COR-L47 (cell line): ENCODE measurements around the gene ARHGAP40.
A peak's percentile ranks its signal among the peaks of the same experiment; 100 is the strongest.

Experiments
- DNase-seq: peaks from one replicate; lab custom pipeline; 2025; lab: John Stamatoyannopoulos, UW

ARHGAP40 gene

GRCh38 chr20:38650010-38650409 is 48.4 kb downstream of the ARHGAP40 start:
- no peak for DNase-seq

DNA sequence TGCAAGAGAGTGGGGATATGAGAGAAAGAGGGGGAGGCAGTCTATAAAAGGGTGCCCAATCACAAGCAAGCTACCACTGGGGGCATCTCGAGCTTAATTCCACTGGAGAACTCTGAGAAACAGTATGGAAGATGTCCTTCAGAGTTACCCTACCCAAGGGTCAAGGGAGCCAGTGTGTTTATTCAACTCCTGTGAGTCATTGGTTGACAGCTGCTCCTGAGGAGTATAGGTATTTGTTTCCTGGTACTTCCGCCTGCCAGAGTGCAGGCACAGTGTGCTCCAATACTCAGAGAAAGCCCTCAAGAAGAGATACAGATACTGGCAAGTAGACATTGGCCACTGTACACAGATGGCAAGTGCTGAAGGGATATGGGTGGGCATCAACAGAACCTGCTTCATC is 49.5 kb downstream of the ARHGAP40 start:
- DNase-seq, result no peak

- DNase-seq, result no peak
Measured at GRCh38 chr20:38651562-38651961, 50.0 kb downstream of the ARHGAP40 start.

GRCh38 chr20:38652995-38653394 is 51.4 kb downstream of the ARHGAP40 start:
- no peak for DNase-seq

- no peak for DNase-seq
Measured at GRCh38 chr20:38657390-38657789, 55.8 kb downstream of the ARHGAP40 start.

GRCh38 chr20:38658879-38659596 is 57.4 kb downstream of the ARHGAP40 start:
- DNase-seq, result peak; percentile 80

DNA sequence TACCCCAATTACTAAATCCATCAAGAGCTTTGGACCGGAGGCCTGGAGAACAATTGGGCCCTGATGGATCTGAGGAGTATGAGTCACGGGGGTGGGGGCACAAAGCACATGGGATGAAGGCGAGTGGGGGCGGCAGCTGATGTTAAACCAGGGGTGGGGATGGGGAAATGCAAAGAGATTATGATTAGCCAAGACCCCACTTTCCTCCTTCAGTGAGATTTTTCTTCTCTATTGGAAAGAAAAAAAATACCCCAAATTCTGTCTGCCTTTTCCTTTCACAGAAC is 57.9 kb downstream of the ARHGAP40 start:
- no peak for DNase-seq

GRCh38 chr20:38660429-38660828 is 58.8 kb downstream of the ARHGAP40 start:
- no peak for DNase-seq

GRCh38 chr20:38663660-38664059 is 62.1 kb downstream of the ARHGAP40 start:
- DNase-seq, result no peak

GRCh38 chr20:38664284-38664683 is 62.7 kb downstream of the ARHGAP40 start:
- DNase-seq, result no peak

DNA sequence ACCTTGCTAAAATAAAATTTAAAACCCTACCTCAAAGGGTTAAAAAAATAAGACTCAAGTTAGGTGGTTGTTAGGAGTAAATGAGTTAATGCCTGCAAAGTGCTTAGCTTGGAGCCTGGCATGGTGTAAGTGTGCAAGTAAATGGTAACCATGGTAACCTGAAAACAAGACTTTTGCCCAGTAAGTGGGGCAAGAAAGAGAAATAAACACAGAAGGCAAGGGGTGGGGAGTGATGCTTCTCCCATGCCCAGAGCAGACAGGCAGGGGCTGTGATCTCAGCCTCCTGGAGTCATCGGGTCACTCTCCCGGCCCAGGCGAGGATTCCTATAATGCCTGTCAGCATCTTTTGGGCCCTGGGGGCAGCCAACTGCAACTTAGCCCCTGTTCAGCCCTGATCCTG is 63.5 kb downstream of the ARHGAP40 start:
- no peak for DNase-seq

DNA sequence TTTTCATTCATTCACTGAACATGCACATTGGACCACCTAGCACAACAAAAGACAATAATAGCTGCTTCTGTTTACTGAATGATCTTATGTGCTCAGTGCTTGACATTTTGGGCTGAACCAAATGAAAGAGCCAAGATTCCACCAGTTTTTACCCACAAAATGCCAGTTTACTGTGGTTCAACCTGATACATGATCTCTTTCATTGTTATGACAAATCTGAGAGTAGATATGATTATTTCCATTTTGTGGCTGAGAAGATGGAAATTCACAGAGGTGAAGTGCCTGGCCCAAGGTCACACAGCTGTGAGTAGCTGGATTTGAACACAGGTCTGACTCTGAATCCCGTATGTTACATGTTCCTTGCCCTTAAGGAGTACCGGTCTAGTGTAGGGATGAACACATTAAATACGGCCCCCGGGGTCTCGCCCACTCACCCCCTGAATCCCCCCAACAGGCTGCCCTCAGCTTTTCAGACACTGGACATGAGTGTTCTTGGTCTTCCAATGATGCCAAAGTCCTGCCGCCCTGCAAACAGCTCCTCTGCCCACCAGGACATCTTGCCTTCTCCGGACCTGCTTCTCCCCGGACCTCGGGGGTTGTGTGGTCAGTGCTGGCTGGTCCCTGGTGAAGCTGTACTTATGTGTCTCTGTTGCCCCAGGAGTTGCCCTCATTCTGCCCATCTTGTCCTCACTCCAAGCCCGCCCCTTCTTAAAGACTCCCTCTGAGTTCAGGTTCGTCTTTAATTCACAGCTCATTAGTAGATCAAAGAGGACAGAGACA is 64.1 kb downstream of the ARHGAP40 start:
- no peak for DNase-seq

GRCh38 chr20:38667417-38667956 is 65.9 kb downstream of the ARHGAP40 start:
- no peak for DNase-seq

GRCh38 chr20:38669688-38670087 is 68.1 kb downstream of the ARHGAP40 start:
- no peak for DNase-seq

GRCh38 chr20:38670786-38671185 is 69.2 kb downstream of the ARHGAP40 start:
- DNase-seq, result no peak

DNA sequence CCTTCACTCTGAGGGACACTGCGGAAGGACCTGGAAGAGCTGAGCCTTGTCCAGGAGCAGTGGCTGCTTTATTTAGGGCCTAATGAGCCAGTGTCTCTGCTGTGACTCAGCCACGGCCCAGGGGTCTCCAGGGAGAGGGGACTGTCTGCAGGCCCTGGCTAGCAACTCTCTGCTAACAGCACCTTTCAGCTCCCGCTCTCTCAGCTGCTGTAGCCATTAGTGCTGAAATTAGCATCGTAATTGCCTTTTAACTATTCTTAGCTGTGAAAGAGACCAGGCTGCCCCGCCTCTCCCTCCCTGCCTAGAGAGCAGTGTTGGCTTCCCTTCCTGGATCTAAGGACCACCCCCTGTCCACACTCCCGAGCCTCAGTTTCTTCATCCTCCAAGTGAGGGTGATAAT is 69.6 kb downstream of the ARHGAP40 start:
- peak; percentile 52 for DNase-seq

DNA sequence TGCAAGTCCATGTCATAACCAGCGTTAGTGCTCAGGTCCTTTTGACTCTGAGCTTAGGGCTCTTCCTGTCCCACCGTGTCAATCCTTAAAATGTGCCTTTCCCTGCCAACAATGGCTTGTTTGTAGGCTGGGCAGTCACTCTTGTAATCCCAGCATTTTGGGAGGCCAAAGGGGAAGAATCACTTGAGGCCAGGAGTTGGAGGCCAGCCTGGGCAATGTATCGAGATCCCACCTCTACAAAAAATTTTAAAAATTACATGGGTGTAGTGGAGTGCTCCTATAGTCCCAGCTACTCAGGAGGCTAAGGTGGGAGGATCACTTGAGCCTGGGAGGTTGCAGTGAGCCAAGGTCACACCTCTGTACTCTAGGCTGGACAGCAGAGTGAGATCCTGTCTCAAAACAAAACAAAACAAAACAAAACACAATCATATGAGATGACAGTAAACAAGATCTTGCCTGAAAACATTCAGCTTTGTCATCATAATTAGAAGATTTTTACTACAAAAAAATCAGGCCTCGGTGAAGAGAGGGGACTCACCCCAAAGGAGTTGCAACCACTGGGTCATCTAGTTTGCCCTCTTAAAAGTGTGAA is 70.2 kb downstream of the ARHGAP40 start:
- DNase-seq, result no peak

- DNase-seq, result no peak
Measured at GRCh38 chr20:38672504-38672903, 70.9 kb downstream of the ARHGAP40 start.

DNA sequence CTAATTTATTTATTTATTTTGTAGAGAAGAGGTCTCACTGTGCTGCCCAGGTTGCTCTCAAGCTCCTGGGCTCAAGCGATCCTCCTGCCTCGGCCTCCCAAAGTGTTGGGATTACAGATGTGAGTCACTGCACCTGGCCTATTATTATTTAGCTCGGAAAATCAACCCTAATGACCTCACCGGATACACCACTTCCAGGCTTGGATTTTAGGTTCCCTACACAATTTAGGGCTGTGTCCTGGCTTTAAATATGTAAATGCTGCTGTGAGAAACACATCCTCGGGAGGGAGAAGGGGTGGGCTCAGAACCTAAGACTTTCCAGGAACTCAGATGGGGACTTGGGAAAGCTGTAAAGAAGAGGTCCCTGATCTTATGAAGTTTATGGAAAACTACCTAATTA is 71.7 kb downstream of the ARHGAP40 start:
- DNase-seq, result no peak

DNA sequence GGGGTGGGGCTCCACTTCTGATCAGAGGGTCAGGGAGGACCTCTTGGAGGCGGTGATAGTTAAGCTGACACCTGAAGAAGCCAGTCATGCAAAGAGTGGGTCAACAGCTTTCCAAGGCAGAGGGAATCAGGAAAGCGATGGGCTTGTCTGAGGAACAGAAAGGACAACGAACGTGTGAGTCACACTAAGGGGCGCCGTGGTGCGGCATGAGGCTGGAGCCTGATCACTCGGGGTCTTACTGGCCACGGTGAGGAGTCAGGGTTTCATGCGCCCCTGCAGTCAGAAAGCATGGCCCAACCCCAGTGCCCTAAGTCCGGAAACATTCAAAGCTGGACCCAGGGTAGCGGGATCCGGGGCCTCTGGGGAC is 72.1 kb downstream of the ARHGAP40 start:
- DNase-seq, result no peak

- no peak for DNase-seq
Measured at GRCh38 chr20:38674092-38674764, 72.6 kb downstream of the ARHGAP40 start.

GRCh38 chr20:38674765-38675133 is 73.1 kb downstream of the ARHGAP40 start:
- no peak for DNase-seq

GRCh38 chr20:38676576-38676975 is 75.0 kb downstream of the ARHGAP40 start:
- DNase-seq, result no peak
